HG02852 (cell line): ENCODE measurements around the gene NCK2.
"Not testable (repeated sequence)": the region's sequence is repeated elsewhere in the genome, so short reads cannot be mapped to it uniquely, and the experiment has no call there.

Experiments used
- ATAC-seq: cut with Tn5 transposase; IDR thresholded peaks from one replicate; pipeline ENCODE4 v1.9.1; 2021; ENCODE audit warnings: mild to moderate bottlenecking, moderate library complexity; ENCODE audit not compliant: unreplicated experiment

The NCK2 gene

GRCh38 chr2:105883911-105884694, 139.4 kb downstream of the NCK2 start:
- no peak for ATAC-seq

- no peak for ATAC-seq
Measured at GRCh38 chr2:105885456-105885855, 140.7 kb downstream of the NCK2 start.

GRCh38 chr2:105886029-105886454, 141.3 kb downstream of the NCK2 start:
- no peak for ATAC-seq

GRCh38 chr2:105886687-105887086, 142.0 kb downstream of the NCK2 start:
- ATAC-seq: no peak

GRCh38 chr2:105887256-105887655, 142.5 kb downstream of the NCK2 start:
- no peak for ATAC-seq

GRCh38 chr2:105888625-105889024, 143.9 kb downstream of the NCK2 start:
- ATAC-seq: no peak

GRCh38 chr2:105889046-105889445, 144.3 kb downstream of the NCK2 start:
- ATAC-seq: no peak

- ATAC-seq: no peak
Measured at GRCh38 chr2:105890111-105890510, 145.4 kb downstream of the NCK2 start.

GRCh38 chr2:105890856-105891255, 146.1 kb downstream of the NCK2 start:
- no peak for ATAC-seq

- no peak for ATAC-seq
Measured at GRCh38 chr2:105893011-105893995, 148.6 kb downstream of the NCK2 start.

- no peak for ATAC-seq
Measured at GRCh38 chr2:105894327-105894944, 149.7 kb downstream of the NCK2 start.

GRCh38 chr2:105895990-105896764, 151.5 kb downstream of the NCK2 start:
- no peak for ATAC-seq

- ATAC-seq: no peak
Measured at GRCh38 chr2:105896765-105897163, 152.1 kb downstream of the NCK2 start.

GRCh38 chr2:105897694-105898093, 153.0 kb downstream of the NCK2 start:
- ATAC-seq: not testable (repeated sequence)

- no peak for ATAC-seq
Measured at GRCh38 chr2:105903051-105903674, 158.5 kb downstream of the NCK2 start.

GRCh38 chr2:105904938-105905337, 160.2 kb downstream of the NCK2 start:
- peak; percentile 87 for ATAC-seq

GRCh38 chr2:105906481-105906880, 161.8 kb downstream of the NCK2 start:
- no peak for ATAC-seq

GRCh38 chr2:105907184-105907583, 162.5 kb downstream of the NCK2 start:
- no peak for ATAC-seq

- no peak for ATAC-seq
Measured at GRCh38 chr2:105909215-105909614, 164.5 kb downstream of the NCK2 start.
